HEK293 (cell line): ENCODE measurements around the gene KIDINS220.

Experiments
- CTCF ChIP-seq: fragments of 450-650 bp; formaldehyde crosslinking; IDR thresholded peaks from 2 replicates; pipeline ENCODE4 v1.5.1; 2016; ENCODE audit warnings: missing biosample characterization, missing genetic modification characterization
- KLF16 ChIP-seq: fragments of 450-650 bp; formaldehyde crosslinking; IDR thresholded peaks from 2 replicates; pipeline ENCODE4 v1.5.1; 2017; ENCODE audit warnings: missing biosample characterization, missing genetic modification characterization
- ZBTB1 ChIP-seq: fragments of 450-650 bp; formaldehyde crosslinking; IDR thresholded peaks from 2 replicates; pipeline ENCODE4 v1.5.1; 2016; ENCODE audit warnings: missing biosample characterization, missing genetic modification characterization
- ZBTB26 ChIP-seq: fragments of 450-650 bp; formaldehyde crosslinking; optimal IDR thresholded peaks from 2 replicates; pipeline ENCODE3; 2016; ENCODE audit warnings: missing biosample characterization, mild to moderate bottlenecking, missing genetic modification characterization
- ZNF10 ChIP-seq: fragments of 450-650 bp; formaldehyde crosslinking; IDR thresholded peaks from 2 replicates; pipeline ENCODE4 v1.5.1; 2017; ENCODE audit warnings: missing biosample characterization, missing genetic modification characterization
- ZNF133 ChIP-seq: fragments of 450-650 bp; formaldehyde crosslinking; IDR thresholded peaks from 2 replicates; pipeline ENCODE4 v1.5.1; 2016; ENCODE audit warnings: missing biosample characterization, missing genetic modification characterization
- ZNF776 ChIP-seq: fragments of 450-650 bp; formaldehyde crosslinking; IDR thresholded peaks from 2 replicates; pipeline ENCODE4 v1.5.0; 2017; ENCODE audit warnings: missing biosample characterization, missing genetic modification characterization, borderline replicate concordance

- TF ChIP-seq ZBTB1 (no peak), CTCF (tag by site-specific recombination) (no peak), KLF16 (tag by site-specific recombination) (no peak), ZBTB26 (no peak), ZNF776 (tag by site-specific recombination) (no peak), ZNF133 (tag by site-specific recombination) (no peak), ZNF10 (tag by site-specific recombination) (no peak)
Measured at GRCh38 chr2:8827729-8828128, 9.7 kb downstream of the KIDINS220 start.
